KBM-7 (cell line): ENCODE results near the gene PRR33.
"Not testable (repeated sequence)": the region's sequence is repeated elsewhere in the genome, so short reads cannot be mapped to it uniquely, and the experiment has no call there.

Experiments used
- DNase-seq: peaks from one replicate; pipeline ENCODE4 v3.0.0-alpha.2; 2015
- in situ Hi-C: fragments of 300-500 bp; cut with MboI; formaldehyde crosslinking; loops from 2 replicates; pipeline ENCODE4 v1.14.3; 2020; ENCODE audit warnings: low sequenced_read_pairs, low pct_unique_long_range_greater_than_20kb, mixed read lengths

The PRR33 gene

DNA sequence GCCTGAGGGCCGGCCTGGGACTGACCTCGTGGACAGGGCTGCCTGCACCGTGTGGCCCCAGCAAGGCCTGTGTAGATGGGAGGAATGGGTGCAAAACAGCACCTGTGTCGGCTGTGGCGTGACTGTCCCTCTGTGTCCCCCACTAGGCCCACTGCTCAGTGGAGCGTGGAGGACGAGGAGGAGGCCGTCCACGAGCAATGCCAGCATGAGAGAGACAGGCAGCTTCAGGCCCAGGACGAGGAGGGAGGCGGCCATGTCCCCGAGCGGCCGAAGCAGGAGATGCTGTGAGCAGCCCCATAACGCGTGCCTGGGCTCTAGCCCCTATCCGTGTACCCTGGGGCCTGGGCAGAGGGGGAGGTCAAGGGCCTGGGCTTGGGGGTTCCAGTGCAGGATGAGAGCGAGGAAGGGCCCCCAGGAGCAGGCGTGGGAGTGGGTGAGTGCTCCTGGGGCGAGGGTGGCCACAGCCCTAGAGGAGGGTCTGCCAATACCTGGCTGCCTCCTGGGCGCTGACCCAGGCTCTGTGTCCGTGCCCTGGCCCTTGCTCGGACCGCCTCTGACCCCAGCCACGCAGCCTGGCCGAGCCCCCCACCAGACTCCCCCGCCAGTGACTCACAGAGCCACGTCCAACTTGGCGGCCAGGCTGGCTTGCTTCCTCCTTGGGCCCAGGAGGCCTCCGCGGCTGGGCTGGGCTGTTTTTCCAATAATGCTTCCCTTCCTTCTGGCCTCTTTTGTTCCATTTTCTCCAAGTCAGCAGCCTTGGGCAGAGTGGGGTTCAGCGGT is 11.6 kb downstream of the PRR33 start:
- DNase-seq, result no peak
- in situ Hi-C loops, result no loop called here

DNA sequence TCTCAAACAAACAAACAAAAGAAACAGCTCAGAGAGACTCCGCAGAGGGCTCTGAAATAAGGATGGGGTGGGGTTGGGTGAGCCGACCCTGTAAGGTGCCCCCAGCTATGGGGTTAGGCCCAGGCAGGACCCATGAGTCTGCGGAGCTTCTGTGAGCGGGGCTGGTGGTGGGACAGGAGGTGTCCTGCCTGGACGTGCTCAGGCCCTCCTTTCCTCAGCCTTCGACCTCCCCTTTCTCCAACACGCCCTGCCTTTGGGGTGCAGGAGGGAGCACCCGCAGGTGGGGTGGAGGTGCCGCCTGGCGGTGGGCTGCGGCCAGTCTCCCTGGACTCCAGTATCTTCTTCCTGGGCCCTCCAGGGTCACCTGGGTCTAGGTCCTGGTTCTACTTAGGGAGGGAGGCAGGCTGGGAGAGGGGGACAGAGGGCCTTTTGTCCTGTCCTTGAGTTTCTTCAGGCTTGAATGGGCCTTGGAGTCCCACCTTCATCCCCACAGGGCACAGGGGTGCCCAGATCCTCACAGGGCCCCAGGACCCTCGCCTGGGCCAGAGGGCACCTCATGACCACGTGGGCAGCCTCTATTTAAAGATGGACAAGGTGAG is 12.3 kb downstream of the PRR33 start:
- in situ Hi-C loops, result no loop called here
- no peak for DNase-seq

DNA sequence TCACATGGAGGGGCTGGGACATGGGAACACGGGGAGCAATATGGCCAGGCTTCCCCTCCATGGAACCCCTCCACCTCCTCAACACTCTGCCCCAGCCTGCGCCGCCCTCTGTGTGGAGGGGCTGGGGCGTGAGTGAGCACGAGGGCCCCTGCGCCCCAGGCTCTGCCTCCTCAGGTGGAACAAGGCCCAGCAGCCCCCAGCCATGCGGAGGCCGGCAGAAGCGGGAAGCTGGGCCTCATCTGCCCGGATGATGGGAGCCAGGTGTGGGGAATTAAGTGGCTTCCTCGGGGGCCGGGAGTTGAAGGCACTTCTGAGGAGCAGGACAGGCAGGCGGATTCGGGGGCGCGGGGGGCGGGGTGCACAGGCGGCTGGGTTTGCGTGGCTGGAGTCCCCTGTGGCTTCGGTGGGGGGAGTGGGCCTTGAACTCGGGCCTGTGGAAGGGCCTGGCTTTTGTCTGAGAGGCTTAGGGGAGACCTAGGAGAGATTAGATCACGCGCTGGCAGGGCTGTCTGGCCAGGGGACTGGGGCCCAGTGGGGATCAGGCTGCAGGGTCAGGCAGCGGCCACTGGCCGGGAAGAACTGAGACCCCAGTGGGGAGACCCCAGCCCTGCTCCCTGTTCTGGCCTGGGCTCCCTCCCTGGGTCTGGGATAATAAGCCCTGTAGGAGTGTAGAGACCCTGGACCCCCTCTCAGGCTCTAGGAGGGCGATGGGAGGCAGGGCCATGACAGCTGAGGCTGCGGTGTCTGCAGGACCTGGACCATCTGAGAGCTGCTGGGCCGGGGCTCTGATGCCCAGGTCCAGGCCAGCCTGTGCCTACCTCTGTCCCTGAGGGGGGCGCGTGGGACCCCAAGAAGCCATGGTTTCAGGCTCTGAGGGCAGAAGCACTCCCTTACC is 13.3 kb downstream of the PRR33 start:
- no peak for DNase-seq
- in situ Hi-C loops, result no loop called here

DNA sequence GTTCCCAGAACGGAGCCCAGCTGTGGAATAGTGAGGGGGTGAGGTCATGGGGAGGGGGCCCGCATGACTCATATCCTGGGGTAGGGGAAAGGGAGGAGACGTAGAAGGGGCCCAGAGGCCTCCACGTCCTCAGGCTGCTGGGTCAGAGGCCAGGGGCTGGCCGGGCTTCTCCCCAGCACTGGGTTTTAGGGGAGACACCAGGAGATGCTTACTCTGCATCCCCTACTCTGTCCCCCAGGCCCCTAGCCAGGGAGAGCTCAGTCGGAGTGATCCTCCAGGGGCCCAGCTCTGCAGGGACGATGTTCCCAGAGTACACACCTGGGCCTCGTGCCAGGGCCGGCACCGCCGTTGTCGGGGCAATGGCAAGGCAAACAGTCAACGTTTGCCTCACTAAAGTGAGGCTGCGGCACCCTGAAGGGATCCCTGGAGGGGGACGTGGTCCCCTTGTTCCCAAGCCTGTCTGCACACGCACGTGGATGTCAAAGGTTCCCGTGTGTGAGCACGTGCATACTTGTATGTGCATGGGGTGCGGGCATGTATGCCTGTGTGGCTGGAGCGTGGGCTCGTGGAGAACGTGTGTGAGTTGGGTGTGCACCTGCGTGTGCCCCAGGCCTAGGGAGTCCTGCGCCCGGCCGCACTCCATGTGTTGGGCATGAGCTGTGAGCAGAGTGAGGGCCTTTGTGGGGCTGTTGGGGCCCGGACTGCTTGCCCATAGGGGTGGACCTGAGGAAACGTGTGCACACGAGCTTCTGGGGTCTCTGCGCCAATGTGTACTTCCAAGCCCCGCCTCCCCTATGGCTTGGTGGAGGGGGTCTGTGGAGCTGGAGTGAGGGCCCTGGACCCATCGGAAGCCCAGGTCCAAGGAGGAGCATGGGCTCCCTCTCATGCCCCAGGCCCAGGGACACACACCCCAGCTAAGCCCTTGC is 14.2 kb downstream of the PRR33 start:
- in situ Hi-C loops, result no loop called here
- DNase-seq, result no peak

DNA sequence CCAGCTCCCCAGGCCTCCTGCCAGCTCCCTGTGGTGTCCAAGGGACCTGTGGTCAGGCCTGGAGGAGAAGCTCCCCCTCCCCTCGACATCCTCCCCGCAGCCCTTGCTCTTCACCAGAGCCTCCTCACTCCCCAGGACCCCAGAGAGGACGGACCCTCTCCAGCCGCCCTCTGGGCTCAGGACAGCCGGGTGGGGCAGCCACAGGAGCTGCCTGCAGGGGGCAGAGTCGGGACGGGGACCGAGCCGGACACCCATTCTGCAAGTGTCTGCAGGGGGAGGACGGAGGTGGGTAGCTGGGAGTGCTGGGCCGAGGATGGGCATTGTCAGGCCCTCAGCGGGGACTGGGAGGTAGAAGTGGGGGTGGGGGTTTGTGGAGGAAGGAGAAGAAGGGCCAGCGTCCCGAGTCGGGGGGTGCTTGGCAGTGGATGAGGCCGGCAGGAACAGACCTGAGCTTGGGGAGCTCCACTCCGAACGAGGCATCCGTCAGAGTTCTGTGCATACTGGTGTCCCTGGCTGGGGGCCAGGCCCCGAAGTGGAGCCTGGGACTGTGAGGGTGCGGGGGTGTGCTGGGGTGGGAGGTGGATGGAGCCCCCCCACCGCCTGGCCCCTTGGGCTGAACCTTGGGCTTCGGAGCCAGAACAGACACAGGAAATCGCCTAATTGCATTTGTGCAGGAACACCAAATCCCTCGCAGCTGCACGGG is 15.2 kb downstream of the PRR33 start:
- in situ Hi-C loops, result no loop called here
- DNase-seq, result peak; percentile 39

DNA sequence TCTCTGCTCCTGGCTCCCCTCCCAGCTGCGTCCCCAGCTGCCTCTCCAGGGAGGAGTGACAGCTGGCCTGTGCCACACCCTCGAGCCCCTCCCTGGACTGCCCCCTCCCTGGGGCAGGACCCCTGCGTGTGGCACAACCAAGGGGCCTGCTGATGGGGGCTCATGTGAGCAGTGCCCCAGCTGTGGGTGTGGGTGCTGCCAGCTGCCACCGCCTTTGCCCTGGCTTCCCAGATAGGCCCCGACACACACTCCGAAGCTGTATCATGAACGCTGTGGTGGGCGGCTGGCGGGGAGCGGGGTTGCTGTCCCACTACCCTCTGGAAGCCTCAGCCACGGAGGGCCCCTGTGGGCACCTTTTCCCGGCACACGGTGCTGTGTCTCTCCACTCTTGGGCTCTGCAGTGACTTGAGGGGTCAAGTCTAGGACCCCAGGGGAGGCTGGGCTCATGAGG is 15.8 kb downstream of the PRR33 start:
- in situ Hi-C loops, DNase-seq: not testable (repeated sequence)

DNA sequence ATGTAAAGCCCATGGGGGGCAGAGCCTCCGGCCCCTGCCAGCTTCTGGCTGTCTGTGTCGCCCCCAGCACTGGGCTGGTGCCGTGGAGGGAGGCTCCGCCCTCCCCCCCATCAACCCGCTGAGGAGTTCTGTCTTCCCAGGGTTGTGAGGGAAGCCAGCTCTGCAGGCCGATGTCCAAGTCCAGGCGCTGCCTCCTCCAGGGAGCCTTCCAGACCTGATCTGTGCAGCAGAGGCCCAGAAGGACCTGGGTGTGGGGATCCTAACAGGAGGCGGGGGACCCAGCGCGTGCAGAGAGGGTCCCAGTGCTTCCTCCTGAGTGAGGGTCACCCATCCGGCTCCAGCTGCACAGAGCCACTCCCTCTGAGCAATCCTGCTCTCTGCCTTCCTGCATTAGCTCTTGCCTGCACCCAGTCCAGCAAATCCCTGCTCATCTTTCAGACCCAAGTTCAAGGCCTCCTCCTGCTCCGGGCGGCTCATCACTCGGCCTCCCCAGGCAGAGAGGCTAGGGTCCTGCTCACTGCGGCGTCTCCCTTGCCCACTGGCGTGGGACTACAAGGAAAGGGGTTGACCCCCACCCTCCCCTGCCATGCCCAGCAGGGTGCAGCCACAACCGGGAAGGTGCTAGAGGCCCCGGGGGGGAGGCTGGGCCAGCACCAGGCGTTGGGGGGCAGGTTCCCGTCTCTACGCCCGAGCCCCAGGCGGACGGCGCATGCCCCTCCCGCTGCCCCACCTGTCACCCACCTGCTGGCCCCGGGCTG is 16.4 kb downstream of the PRR33 start:
- in situ Hi-C loops, result no loop called here
- DNase-seq, result no peak

DNA sequence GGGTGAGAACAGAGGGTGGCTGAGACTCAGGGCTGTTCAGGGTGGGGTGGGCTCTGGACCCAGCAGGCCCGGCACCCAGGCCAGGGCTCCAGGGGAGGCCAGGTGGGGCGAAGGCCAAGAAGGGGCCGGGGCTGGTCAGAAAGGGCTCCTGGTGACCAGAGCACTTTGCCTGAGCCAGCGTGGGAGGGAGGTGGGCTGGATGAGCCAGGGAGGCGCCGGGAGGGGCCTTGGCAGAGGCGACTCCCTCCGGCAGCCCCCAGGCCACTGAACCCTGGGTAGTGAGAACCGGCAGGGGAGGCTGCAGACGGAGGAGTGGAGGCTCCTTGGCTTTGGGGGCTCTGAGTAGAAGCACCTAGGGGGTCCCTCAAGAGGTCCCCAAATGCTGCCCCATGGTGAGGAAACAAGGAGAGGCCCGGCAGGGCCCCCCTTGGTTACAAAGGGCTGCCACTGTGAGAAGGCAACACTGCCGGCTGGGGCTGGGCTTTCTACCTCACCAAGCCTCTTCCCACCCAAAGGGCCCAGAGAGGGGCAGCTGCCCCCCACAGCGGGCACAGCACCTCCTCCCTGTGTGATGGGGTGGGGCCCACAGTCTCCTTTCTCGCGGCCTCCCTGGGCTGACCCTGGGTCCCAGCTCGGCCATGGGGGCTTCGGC is 17.1 kb downstream of the PRR33 start:
- in situ Hi-C loops, DNase-seq: not testable (repeated sequence)

DNA sequence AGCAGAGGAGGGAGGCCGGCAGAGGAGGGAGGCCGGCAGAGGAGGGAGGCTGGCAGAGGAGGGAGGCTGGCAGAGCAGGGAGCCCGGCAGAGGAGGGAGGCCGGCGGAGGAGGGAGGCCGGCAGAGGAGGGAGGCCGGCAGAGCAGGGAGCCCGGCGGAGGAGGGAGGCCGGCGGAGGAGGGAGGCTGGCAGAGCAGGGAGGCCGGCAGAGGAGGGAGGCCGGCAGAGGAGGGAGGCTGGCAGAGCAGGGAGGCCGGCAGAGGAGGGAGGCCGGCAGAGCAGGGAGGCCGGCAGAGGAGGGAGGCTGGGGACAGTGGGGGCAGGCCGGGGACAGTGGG is 17.9 kb downstream of the PRR33 start:
- in situ Hi-C loops, DNase-seq: not testable (repeated sequence)

DNA sequence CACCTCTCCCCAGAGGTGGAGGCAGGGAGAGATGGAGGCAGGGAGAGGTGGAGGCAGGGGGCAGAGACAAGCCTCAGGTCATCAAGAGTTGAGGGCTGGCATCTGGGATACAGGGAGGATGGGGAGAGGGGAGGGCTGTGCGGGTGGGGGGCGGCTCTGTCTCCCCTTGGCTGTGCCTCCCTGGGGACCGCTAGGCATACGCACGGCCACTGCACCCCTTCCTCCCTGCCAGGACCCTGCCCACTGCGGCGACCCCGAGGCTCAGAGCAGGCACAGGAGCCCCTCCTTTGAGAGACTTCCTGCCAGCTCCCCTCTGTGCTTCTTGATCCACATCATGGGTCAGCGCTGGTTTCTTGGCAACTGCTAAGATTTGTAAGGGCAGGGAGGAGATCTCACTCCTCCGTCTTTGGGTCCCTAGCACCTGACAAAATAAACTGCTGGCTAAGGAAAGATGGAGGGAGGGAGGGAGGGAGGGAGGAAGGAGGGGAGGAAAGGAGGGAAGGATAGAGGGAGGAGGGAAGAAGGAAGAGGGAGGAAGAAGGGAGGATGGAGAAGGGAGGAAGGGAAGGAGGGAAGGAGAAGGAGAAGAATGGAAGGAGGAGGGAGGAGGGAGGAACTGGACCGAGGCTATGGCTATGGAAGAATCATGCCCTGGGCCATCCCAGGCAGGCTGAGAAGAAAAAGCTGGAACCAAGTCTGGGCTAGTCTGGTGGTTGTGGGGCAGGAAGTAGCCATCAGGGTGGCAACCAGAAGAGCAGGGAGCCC is 18.5 kb downstream of the PRR33 start:
- DNase-seq, result no peak
- in situ Hi-C loops, result no loop called here

DNA sequence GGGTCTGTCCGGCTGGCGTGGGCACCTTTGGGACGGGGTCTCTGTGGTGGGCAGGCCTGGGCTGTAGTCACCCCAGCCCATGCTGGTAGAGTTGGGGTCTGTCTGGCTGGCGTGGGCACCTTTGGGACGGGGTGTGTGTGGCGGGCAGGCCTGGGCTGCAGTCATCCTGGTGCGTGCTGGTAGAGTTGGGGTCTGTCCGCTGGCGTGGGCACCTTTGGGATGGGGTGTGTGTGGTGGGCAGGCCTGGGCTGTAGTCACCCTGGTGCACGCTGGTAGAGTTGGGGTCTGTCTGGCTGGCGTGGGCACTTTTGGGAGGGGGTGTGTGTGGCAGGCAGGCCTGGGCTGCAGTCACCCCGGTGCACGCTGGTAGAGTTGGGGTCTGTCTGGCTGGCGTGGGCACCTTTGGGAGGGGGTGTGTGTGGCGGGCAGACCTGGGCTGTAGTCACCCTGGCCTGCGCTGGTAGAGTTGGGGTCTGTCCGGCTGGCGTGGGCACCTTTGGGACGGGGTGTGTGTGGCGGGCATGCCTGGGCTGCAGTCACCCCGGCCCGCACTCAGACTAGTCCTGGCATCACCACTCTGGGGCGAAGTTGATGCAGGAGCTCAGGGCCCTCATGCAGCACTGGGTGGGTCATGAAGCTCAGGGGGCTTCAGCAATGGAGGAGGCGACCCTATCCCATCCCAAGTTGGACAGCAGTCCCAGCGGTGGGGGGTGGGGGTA is 19.3 kb downstream of the PRR33 start:
- DNase-seq, result no peak
- in situ Hi-C loops, result no loop called here

DNA sequence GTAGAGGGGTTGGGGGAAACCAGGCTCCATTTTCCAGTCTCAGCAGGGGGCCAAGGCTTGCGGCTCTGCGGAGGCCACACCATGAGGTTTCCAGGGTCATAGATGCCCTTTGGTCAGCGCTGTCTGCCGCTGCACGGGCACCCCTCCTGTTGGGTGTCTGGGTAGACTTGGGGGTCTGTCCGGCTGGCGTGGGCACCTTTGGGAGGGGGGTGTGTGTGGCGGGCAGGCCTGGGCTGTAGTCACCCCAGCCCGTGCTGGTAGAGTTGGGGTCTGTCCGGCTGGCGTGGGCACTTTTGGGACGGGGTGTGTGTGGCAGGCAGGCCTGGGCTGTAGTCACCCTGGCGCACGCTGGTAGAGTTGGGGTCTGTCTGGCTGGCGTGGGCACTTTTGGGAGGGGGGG is 20.2 kb downstream of the PRR33 start:
- in situ Hi-C loops, result no loop called here
- DNase-seq, result no peak

DNA sequence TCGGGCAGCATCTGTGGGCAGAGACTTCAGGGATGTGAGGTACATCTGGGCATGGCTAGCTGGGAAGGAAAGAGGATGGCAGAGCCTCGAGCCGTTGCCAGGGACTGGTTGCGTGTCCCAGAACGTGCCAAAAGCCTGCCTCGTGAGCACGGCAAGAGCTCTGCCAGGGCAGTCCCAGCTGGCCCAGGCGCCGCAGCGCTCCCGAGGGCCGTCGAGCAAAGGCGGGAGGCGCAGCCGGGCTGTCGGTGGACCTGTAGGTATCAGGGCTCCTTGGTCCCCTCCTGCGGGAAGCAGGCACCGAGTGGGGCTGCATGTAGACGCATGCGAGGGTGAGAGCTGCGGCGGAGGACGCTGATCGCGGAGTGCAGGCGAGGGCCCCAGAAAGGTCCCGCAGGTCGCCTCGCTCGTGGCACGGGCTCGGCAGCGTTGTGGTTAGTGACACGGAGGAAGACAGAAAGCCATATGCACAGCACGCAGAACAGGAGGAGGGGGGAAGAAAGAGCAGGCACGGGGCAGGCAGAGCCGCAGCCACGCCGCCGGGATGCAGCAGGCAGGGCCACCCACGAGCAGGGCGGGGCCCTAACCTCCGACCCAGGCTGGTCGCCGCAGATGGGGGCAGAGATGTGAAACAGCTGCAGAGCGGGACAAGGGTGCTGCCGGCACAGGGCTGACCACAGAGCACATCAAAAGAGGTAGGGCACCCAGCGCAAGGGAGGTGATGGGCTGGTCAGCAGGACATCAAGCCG is 20.8 kb downstream of the PRR33 start:
- no peak for DNase-seq
- in situ Hi-C loops, result no loop called here

DNA sequence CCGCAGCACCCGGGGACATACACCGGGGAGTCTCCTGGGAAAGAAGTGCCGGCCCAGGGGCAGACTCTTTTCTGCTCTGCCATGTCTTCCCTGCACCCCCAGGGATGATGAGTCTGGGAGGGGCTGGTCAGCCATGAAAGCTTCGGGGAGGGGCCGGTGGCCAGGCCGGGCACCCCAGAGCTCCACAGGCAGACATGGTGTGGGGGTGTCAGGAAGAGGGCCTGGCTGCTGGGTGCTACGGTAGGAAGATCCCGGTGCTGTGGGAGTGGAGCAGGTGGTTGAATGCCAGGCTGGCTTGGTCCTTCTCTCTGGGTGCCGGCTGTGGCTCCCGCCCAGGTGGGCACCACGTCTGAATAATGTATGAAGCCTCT is 21.4 kb downstream of the PRR33 start:
- no peak for DNase-seq
- in situ Hi-C loops, result no loop called here
